ENCODE results near the gene DOP1A.

The DOP1A gene

GRCh38 chr6:83055366-83055964 is 12.0 kb upstream of the DOP1A start:
- H3K4me1 ChIP-seq (ENCODE audit: control insufficient read depth in 1 of 2, insufficient read depth in 1 of 2, low read depth in 1 of 2, low read length in 1 of 2), result no peaks in the 10 kb centered on the region
- H3K27ac ChIP-seq, result no peak overlapping the region
- H3K36me3 ChIP-seq, result no peaks in the 10 kb centered on the region
- no peaks in the 10 kb centered on the region for H3K9me3 ChIP-seq
- peak; percentile 29 for TF ChIP-seq CTCF (IDR thresholded peaks at IDR 0.05)
- no peak overlapping the region for H3K4me3 ChIP-seq (ENCODE audit: low read depth in 1 of 2, low read length in 1 of 2)
- no peaks in the 10 kb centered on the region for H3K27me3 ChIP-seq

DNA sequence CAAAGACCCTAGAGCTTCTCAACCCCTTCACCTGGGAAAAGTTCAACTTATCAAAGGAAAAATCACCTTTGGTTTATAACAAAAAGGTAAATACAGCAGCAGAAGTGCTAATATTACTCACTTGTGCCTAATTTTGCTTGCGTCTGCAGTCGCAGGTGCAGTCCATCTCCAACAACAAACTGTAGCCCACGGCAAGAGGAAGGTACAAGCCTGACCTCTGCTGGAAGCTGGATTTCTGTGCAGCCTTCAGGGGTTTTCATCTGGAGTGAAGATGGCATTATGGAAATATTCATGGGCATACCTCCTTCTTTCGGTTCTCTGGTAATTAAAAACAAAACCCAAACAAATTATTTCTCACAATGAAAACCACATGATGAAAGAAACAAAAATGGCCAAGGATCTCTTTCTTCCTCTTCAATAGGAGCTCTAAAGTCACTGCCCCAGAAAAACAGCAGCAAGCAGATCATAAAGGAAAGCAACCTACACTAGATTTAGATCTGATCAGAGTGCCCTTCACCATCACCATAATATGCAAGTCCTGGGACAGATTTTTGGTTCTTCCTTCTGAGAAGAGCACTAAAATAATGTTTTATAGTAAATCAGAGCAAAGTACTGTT is 9.7 kb upstream of the DOP1A start:
- H3K27ac ChIP-seq, result no peak overlapping the region
- H3K4me1 ChIP-seq (ENCODE audit: control insufficient read depth in 1 of 2, insufficient read depth in 1 of 2, low read depth in 1 of 2, low read length in 1 of 2), result no peaks in the 10 kb centered on the region
- no peaks in the 10 kb centered on the region for H3K9me3 ChIP-seq
- no peaks in the 10 kb centered on the region for H3K27me3 ChIP-seq
- H3K36me3 ChIP-seq, result no peaks in the 10 kb centered on the region
- TF ChIP-seq CTCF (IDR thresholded peaks at IDR 0.05), result no peak
- H3K4me3 ChIP-seq (ENCODE audit: low read depth in 1 of 2, low read length in 1 of 2), result no peak overlapping the region

GRCh38 chr6:83061190-83061589 is 6.3 kb upstream of the DOP1A start:
- peaks cover 15 to 17% of the 10 kb centered on the region in 2 experiments for H3K4me1 ChIP-seq (ENCODE audit: control insufficient read depth in 1 of 2, insufficient read depth in 1 of 2, low read depth in 1 of 2, low read length in 1 of 2)
- no peak overlapping the region for H3K27ac ChIP-seq
- H3K9me3 ChIP-seq, result no peaks in the 10 kb centered on the region
- no peak for TF ChIP-seq CTCF (IDR thresholded peaks at IDR 0.05)
- no peaks in the 10 kb centered on the region for H3K36me3 ChIP-seq
- H3K27me3 ChIP-seq, result peaks cover 10% of the 10 kb centered on the region
- H3K4me3 ChIP-seq (ENCODE audit: low read depth in 1 of 2, low read length in 1 of 2), result no peak overlapping the region

GRCh38 chr6:83062225-83062624 is 5.2 kb upstream of the DOP1A start:
- Histone ChIP-seq H3K9me3 (no peaks in the 10 kb centered on the region), H3K4me1 (ENCODE audit: control insufficient read depth in 1 of 2, insufficient read depth in 1 of 2, low read depth in 1 of 2, low read length in 1 of 2) (peaks cover 16 to 18% of the 10 kb centered on the region in 2 experiments), H3K4me3 (ENCODE audit: low read depth in 1 of 2, low read length in 1 of 2) (no peak overlapping the region), H3K27ac (no peak overlapping the region), H3K27me3 (peaks cover 10% of the 10 kb centered on the region), H3K36me3 (no peaks in the 10 kb centered on the region)
- no peak for TF ChIP-seq CTCF (IDR thresholded peaks at IDR 0.05)

- peaks cover 10% of the 10 kb centered on the region for H3K27me3 ChIP-seq
- H3K4me3 ChIP-seq (ENCODE audit: low read depth in 1 of 2, low read length in 1 of 2), result peak within 1 kb of the TSS; percentile 60 to 69
- peaks cover 24 to 29% of the 10 kb centered on the region in 2 experiments for H3K4me1 ChIP-seq (ENCODE audit: control insufficient read depth in 1 of 2, insufficient read depth in 1 of 2, low read depth in 1 of 2, low read length in 1 of 2)
- H3K9me3 ChIP-seq, result no peaks in the 10 kb centered on the region
- no peaks in the 10 kb centered on the region for H3K36me3 ChIP-seq
- H3K27ac ChIP-seq, result peak within 1 kb of the TSS; percentile 57
- TF ChIP-seq CTCF (IDR thresholded peaks at IDR 0.05), result peak; percentile 98
Measured at GRCh38 chr6:83065511-83066192, 1.8 kb upstream of the DOP1A start, which contains the start of gene UBE3D. Gene UBE3D, minus strand, starts transcription at chr6:83065841. Its CDS starts 123 bp downstream, at chr6:83065718.

Data from neutrophil (primary cell).